IPS DF 6.9 (cell line): ENCODE data around the gene SND1.

ENCODE experiments used
- DNase-seq: peaks from one replicate; pipeline ENCODE4 v3.0.0-alpha.2; 2013; ENCODE audit warnings: low read depth, low spot score
- H3K27ac ChIP-seq: one replicate; pipeline ENCODE4 v1.5.1; 2013; ENCODE audit warnings: low read length, control low read depth
- H3K27me3 ChIP-seq: 2 replicates; pipeline ENCODE4 v1.6.1; 2013; ENCODE audit warnings: mild to moderate bottlenecking, low read length; ENCODE audit not compliant: control insufficient read depth, insufficient read depth
- H3K36me3 ChIP-seq: 2 replicates; pipeline ENCODE4 v1.6.1; 2013; ENCODE audit warnings: low read length; ENCODE audit not compliant: control insufficient read depth, insufficient read depth
- H3K4me1 ChIP-seq: 2 replicates; pipeline ENCODE4 v1.6.1; 2013; ENCODE audit warnings: low read length; ENCODE audit not compliant: control insufficient read depth, insufficient read depth
- H3K4me3 ChIP-seq: 2 replicates; pipeline ENCODE4 v1.5.1; 2013; ENCODE audit warnings: mild to moderate bottlenecking, low read length
- H3K9me3 ChIP-seq: 2 replicates; pipeline ENCODE4 v1.6.1; 2013; ENCODE audit warnings: low read length, inconsistent platforms; ENCODE audit not compliant: control insufficient read depth, insufficient read depth
- WGBS: extraction: QIAGEN DNeasy Blood & Tissue Kit; methylation state at CpG from one replicate; pipeline ENCODE4 v1.1.7; 2013; ENCODE audit warnings: mixed read lengths, missing lambda C conversion rate; ENCODE audit not compliant: insufficient read length, insufficient coverage; 5-methylcytosine and 5-hydroxymethylcytosine counted together

The SND1 gene

DNA sequence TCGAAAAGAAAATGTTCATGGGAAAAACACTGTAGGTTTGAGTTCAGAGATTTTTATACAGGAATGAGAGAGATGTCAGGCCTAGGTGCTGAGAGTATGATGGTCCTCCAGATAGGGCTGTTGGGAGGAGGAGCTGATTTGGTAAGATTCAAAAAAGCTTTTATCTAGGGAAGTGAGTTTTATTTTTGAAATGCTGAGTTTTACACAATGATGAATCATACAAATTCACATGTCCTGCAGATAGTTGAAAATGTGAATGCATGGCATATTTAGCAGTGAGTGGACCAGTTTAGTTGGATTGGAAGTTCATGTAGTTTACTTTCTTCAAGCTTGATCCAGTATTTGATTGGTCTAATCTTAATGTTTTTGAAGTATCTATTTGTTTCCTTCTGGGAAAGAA, 224.4 kb downstream of the SND1 start:
- Histone ChIP-seq H3K9me3 (no peaks in the 10 kb centered on the region), H3K27ac (no peak overlapping the region), H3K4me3 (no peak overlapping the region), H3K36me3 (no peaks in the 10 kb centered on the region), H3K4me1 (no peaks in the 10 kb centered on the region), H3K27me3 (no peaks in the 10 kb centered on the region)
- no peak for DNase-seq
- WGBS: no CpG with 5 or more reads among the region's 1 CpG

DNA sequence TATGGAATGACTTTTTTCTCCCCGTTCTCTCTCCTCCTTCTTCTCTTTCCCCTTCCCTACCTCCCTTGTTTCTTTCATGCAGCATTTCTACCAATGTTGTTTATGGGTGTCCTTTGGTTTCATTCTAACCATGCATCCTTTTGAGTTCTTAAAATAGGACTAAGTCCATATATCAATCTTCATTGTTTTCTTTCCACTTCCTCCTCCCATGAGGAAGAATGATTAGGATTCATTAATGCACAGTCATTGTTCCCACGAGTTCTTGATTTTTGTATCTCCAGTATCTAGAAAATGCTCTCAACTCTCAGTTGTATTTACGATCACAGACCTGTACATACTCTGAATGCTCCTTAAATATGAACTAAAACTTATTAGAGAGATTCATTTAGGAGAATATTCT, 226.0 kb downstream of the SND1 start:
- no peak for DNase-seq
- Histone ChIP-seq H3K4me1 (no peaks in the 10 kb centered on the region), H3K27me3 (no peaks in the 10 kb centered on the region), H3K9me3 (no peaks in the 10 kb centered on the region), H3K36me3 (no peaks in the 10 kb centered on the region), H3K27ac (no peak overlapping the region), H3K4me3 (no peak overlapping the region)
- no CpG with 5 or more reads among the region's 3 CpGs for WGBS

DNA sequence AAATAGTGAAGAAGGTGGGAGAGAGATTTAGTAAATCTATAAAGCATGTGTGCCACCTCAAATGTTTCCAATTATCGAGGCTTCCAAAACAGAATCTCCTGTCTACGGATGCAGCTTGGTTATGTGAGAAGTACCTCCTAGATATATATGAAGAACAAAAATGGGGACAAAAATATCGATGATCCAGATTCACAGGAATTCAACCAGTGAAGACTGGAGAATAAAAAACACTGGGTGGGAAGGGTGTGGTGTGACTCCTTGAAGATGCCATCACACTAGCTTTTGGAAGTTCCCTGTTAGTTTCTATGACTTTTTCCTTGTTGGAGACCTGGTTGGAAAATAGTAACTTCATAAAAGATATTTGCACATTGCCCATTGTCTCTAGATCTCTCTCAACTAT, 226.8 kb downstream of the SND1 start:
- H3K4me1 ChIP-seq: no peaks in the 10 kb centered on the region

DNA sequence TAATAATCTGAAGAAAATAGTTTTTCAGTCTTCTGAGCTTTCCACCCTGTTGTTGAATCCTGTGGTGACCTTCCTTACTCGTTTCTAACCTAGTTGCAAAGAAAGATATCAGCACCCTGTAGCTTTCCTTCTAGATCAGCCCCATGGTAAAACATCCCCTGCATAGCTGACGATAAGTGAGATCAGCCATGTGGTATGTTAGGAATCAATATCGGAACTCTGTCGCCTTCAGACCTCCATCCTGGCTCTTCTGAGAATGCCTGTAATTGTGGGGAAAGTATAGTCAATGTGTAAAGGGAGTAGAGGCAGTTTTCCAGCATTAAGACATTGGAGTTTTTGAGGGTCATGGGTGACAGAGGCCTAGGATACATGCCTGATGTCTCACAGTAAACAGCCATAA, 227.4 kb downstream of the SND1 start:
- Histone ChIP-seq H3K27me3 (no peaks in the 10 kb centered on the region), H3K4me3 (no peak overlapping the region), H3K4me1 (no peaks in the 10 kb centered on the region), H3K9me3 (no peaks in the 10 kb centered on the region), H3K36me3 (no peaks in the 10 kb centered on the region), H3K27ac (no peak overlapping the region)
- WGBS: no CpG with 5 or more reads among the region's 4 CpGs
- DNase-seq: no peak

More for the DNA sequence above, 226.8 kb downstream of the SND1 start:
- no peak overlapping the region for H3K27ac ChIP-seq
- H3K4me3 ChIP-seq: no peak overlapping the region
- H3K27me3 ChIP-seq: no peaks in the 10 kb centered on the region
- no peaks in the 10 kb centered on the region for H3K9me3 ChIP-seq
- WGBS: no CpG with 5 or more reads among the region's 3 CpGs
- H3K36me3 ChIP-seq: no peaks in the 10 kb centered on the region
- DNase-seq: no peak

DNA sequence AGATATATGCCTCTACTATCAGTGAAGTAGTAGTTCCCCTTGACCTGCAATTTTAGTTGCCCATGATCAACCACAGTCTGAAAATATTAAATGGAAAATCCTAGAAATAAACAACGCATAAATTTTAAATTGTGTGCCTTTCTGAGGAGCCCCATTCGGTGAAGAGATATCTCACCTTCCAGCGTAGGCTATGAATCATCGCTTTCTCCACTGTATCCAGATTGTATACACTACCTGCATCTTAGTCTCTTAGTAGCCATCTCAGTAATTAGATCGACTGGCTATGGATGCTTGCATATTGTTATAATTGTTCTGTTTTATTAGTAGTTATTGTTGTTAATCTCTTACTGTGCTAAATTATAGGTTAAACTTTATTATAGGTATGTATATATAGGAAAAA, 227.9 kb downstream of the SND1 start:
- no peaks in the 10 kb centered on the region for H3K4me1 ChIP-seq
- H3K27ac ChIP-seq: no peak overlapping the region

DNA sequence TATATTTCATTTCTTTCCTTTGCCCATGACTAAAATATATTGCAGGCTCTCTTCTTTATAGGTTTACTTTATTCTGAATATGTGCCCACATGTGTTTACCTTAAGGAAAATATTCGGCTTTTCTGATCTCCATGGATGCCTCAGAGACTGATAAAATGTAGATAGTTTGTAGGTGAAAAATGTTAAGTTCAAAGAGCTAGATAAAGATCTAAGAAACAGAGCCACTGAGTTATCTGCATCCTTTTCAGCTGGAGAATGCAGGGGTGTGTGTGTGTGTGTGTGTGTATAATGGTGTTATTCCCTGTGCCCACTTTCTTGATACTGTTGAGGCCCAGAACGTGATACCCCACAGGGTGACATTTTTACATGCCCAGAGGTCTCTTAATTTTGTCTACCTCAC, 228.5 kb downstream of the SND1 start:
- Histone ChIP-seq H3K27ac (no peak overlapping the region), H3K9me3 (no peaks in the 10 kb centered on the region), H3K4me3 (no peak overlapping the region), H3K36me3 (no peaks in the 10 kb centered on the region), H3K27me3 (no peaks in the 10 kb centered on the region), H3K4me1 (no peaks in the 10 kb centered on the region)
- no CpG with 5 or more reads among the region's 2 CpGs for WGBS
- DNase-seq: no peak

More for the DNA sequence above, 227.9 kb downstream of the SND1 start:
- Histone ChIP-seq H3K9me3 (no peaks in the 10 kb centered on the region), H3K4me3 (no peak overlapping the region), H3K27me3 (no peaks in the 10 kb centered on the region), H3K36me3 (no peaks in the 10 kb centered on the region)
- no peak for DNase-seq
- WGBS: no CpG with 5 or more reads among the region's 5 CpGs

DNA sequence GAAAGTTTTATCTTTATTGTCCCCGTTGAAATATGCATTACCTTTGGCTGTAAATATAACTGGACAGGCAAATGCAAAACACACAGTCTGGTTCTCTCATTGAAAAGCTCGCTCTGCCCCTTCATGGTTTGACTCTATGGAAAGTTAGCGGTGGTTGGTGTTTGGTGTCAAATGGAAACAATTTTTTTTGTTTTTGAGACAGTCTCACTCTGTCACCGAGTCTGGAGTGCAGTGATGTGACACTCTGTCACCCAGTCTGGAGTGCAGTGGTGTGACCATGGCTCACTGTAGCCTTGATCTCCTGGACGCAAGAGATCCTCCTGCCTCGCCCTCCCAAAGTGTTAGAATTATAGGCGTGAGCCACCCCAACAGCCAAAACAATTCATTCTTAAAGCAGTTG, 229.6 kb downstream of the SND1 start:
- no peaks in the 10 kb centered on the region for H3K9me3 ChIP-seq
- H3K27me3 ChIP-seq: no peaks in the 10 kb centered on the region
- no peak for DNase-seq
- H3K36me3 ChIP-seq: no peaks in the 10 kb centered on the region
- no peak overlapping the region for H3K27ac ChIP-seq
- no peak overlapping the region for H3K4me3 ChIP-seq
- no peaks in the 10 kb centered on the region for H3K4me1 ChIP-seq
- no CpG with 5 or more reads among the region's 7 CpGs for WGBS

DNA sequence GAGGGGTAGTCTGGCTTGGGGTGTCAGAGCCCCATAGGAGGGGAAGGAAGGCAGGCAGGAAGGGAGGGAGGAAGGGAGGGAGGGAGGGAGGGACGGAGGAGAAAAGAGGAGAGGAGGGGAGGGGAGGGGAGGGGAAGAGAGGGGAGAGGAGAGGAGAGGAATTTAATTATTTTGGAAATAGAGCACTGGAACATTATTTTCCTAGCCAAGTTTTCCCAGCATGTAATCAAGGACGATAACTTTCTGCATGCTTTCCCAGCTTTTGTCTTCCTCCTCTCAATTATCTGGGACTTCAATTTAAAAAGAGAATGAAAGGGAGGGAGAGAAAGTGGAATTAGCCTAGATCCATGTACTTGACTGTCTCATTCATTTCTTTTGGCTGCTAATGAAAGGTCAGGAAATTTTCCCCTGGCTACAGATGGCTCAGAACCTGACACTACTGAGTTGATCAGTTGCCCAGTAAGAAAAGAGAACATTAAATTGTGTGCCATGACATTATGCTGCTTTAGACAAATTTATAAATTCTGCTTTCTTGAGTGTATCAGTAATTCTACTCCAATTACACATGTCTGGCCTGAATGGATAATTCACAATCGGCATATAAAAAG, 230.4 kb downstream of the SND1 start:
- no peaks in the 10 kb centered on the region for H3K36me3 ChIP-seq
- 40% methylated on average over 1 of the region's 3 CpGs for WGBS
- DNase-seq: no peak
- no peaks in the 10 kb centered on the region for H3K4me1 ChIP-seq
- H3K27ac ChIP-seq: no peak overlapping the region
- no peaks in the 10 kb centered on the region for H3K27me3 ChIP-seq
- H3K9me3 ChIP-seq: no peaks in the 10 kb centered on the region
- H3K4me3 ChIP-seq: no peak overlapping the region

DNA sequence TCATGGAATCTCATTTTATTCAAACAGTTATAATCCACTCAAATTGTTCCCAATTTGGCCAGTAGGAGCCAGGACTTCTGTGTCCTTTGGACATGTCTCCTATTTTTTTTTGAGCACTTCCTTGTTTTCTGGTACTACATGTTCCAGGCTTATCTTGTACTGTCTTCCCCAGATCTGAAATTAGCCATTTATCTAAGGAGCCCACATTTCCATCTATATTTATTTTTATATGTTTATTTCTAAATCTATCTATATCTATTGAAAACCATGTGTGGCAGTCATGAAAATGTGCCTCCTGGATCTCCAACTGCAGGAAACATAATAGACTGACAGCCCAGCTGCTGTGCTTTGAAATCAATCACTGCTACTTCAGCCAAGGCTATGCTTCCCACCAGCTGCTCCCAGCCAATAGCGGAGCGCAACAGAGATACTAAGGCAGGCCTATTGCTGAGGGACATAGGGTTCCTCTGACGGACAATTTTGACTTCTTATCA, 232.1 kb downstream of the SND1 start:
- no peaks in the 10 kb centered on the region for H3K27me3 ChIP-seq
- no peak overlapping the region for H3K4me3 ChIP-seq
- no peaks in the 10 kb centered on the region for H3K36me3 ChIP-seq
- H3K9me3 ChIP-seq: no peaks in the 10 kb centered on the region
- no peak for DNase-seq
- no CpG with 5 or more reads among the region's 3 CpGs for WGBS
- H3K27ac ChIP-seq: no peak overlapping the region
- no peaks in the 10 kb centered on the region; the same call in 1 of the 2 replicates for H3K4me1 ChIP-seq

DNA sequence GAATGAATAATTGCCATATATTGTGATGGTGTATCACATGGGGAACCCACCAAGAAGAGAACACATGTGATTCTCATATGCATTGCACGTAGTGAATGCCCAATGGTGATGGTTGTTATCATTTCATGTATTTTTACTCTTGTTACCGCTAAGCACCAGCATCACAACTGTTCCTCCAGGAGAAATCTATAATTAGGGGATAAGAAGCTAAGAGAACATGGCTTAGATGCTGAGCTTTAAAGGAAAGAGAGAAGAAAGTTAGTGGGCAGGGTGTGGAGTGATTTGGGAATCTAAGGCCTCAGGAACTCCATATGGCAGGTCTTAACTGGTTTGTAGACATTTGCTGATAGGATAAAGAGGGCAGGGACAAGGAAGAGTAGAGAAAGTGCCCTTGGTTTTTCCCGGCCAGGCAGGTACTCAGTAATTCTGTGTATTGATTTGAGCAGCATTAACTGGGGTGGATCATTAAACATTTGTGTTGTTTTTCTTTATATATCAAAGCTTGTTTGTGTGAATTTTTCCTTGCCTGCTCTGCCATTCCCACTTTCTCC, 233.3 kb downstream of the SND1 start:
- no peaks in the 10 kb centered on the region for H3K27me3 ChIP-seq
- no peak for DNase-seq
- no peak overlapping the region for H3K4me3 ChIP-seq
- WGBS: no CpG with 5 or more reads among the region's 3 CpGs
- H3K27ac ChIP-seq: no peak overlapping the region
- H3K9me3 ChIP-seq: no peaks in the 10 kb centered on the region
- no peaks in the 10 kb centered on the region; the same call in 1 of the 2 replicates for H3K4me1 ChIP-seq
- no peaks in the 10 kb centered on the region for H3K36me3 ChIP-seq

DNA sequence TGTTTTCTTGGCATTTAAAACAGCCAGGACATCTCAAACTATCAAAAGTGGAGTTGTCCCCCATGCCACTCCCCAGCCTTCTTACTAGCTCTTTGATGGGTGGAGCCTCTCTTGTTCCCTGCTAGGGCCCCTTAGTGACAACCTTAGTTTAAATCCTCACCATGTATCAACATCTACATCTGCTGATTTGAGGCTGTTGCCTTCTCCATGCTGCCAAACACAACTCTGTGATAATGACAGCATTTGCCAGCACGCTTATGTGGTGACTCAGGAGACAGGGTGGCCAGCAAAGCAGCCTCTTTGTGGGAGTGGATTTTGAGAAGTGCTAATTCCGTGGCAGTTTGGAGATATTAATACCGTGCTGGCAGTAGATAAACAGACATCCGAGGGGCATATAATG, 233.8 kb downstream of the SND1 start:
- H3K27ac ChIP-seq: no peak overlapping the region
- no CpG with 5 or more reads among the region's 4 CpGs for WGBS

More for the DNA sequence above, 233.8 kb downstream of the SND1 start:
- no peaks in the 10 kb centered on the region for H3K27me3 ChIP-seq
- no peak for DNase-seq
- no peaks in the 10 kb centered on the region for H3K9me3 ChIP-seq
- no peak overlapping the region for H3K4me3 ChIP-seq
- no peaks in the 10 kb centered on the region; the same call in 1 of the 2 replicates for H3K4me1 ChIP-seq
- H3K36me3 ChIP-seq: no peaks in the 10 kb centered on the region
